ENCODE results near the gene NTNG1.

- no peak for TF ChIP-seq CTCF (conservative IDR thresholded peaks at IDR 0.05; ENCODE audit: low read depth, low read length)
- no peak for TF ChIP-seq POLR2A (IDR thresholded peaks at IDR 0.05; ENCODE audit: low read depth, low read length)
- TF ChIP-seq RAD21 (IDR thresholded peaks at IDR 0.05; ENCODE audit: low read length), result no peak
- TF ChIP-seq MXI1 (IDR thresholded peaks at IDR 0.05; ENCODE audit: borderline replicate concordance, low read depth, low read length), result no peak
- no peak for TF ChIP-seq BHLHE40 (IDR thresholded peaks at IDR 0.05; ENCODE audit: low read depth, low read length)
- no peak for TF ChIP-seq USF2 (IDR thresholded peaks at IDR 0.05; ENCODE audit: low read depth, low read length)
- TF ChIP-seq MAFK (IDR thresholded peaks at IDR 0.05; ENCODE audit: low read depth, low read length), result no peak
- TF ChIP-seq CHD1 (IDR thresholded peaks at IDR 0.05; ENCODE audit: low read depth, low read length), result no peak
- TF ChIP-seq CEBPB (IDR thresholded peaks at IDR 0.05; ENCODE audit: low read depth, low read length), result no peak
- no peak for TF ChIP-seq SMC3 (IDR thresholded peaks at IDR 0.05; ENCODE audit: low read depth, low read length)
- no peak for TF ChIP-seq RCOR1 (IDR thresholded peaks at IDR 0.05; ENCODE audit: insufficient replicate concordance, low read length)
- TF ChIP-seq MAZ (IDR thresholded peaks at IDR 0.05; ENCODE audit: borderline replicate concordance, low read depth, low read length), result no peak
Measured at GRCh38 chr1:107105914-107106313, 34.9 kb upstream of the NTNG1 start.

Data from IMR-90 (cell line).